HEK293 (cell line): ENCODE data around the gene RNF145.

Source experiments
- YY1 ChIP-seq: fragments of 450-650 bp; formaldehyde crosslinking; IDR thresholded peaks from 2 replicates; pipeline ENCODE4 v1.5.1; 2018; ENCODE audit warnings: missing biosample characterization, missing genetic modification characterization
- ZNF10 ChIP-seq: fragments of 450-650 bp; formaldehyde crosslinking; IDR thresholded peaks from 2 replicates; pipeline ENCODE4 v1.5.1; 2017; ENCODE audit warnings: missing biosample characterization, missing genetic modification characterization
- ZNF24 ChIP-seq: fragments of 450-650 bp; formaldehyde crosslinking; IDR thresholded peaks from 2 replicates; pipeline ENCODE4 v1.5.1; 2016; ENCODE audit warnings: missing biosample characterization, missing genetic modification characterization
- ZNF248 ChIP-seq: fragments of 450-650 bp; formaldehyde crosslinking; IDR thresholded peaks from 2 replicates; pipeline ENCODE4 v1.5.1; 2017; ENCODE audit warnings: missing biosample characterization, missing genetic modification characterization
- ZNF776 ChIP-seq: fragments of 450-650 bp; formaldehyde crosslinking; IDR thresholded peaks from 2 replicates; pipeline ENCODE4 v1.5.0; 2017; ENCODE audit warnings: missing biosample characterization, missing genetic modification characterization, borderline replicate concordance
- ZNF777 ChIP-seq: fragments of 450-650 bp; formaldehyde crosslinking; IDR thresholded peaks from 2 replicates; pipeline ENCODE4 v1.5.1; 2017; ENCODE audit warnings: missing biosample characterization, missing genetic modification characterization, borderline replicate concordance
- TF ChIP-seq, protein P1 (sequence below): fragments of 450-650 bp; formaldehyde crosslinking; conservative IDR thresholded peaks from 2 replicates; pipeline ENCODE4 v1.5.1; 2016; ENCODE audit warnings: low read depth, missing biosample characterization, missing genetic modification characterization
- TF ChIP-seq, protein P2 (sequence below): fragments of 450-650 bp; formaldehyde crosslinking; IDR thresholded peaks from 2 replicates; pipeline ENCODE4 v1.5.1; 2016; ENCODE audit warnings: missing biosample characterization, missing genetic modification characterization
- TF ChIP-seq, protein P3 (sequence below): fragments of 450-650 bp; formaldehyde crosslinking; IDR thresholded peaks from 2 replicates; pipeline ENCODE4 v1.5.1; 2017; ENCODE audit warnings: missing biosample characterization, missing genetic modification characterization
- TF ChIP-seq, protein P4 (sequence below): fragments of 450-650 bp; formaldehyde crosslinking; IDR thresholded peaks from 2 replicates; pipeline ENCODE4 v1.5.1; 2016; ENCODE audit warnings: missing biosample characterization, missing genetic modification characterization

DNA sequence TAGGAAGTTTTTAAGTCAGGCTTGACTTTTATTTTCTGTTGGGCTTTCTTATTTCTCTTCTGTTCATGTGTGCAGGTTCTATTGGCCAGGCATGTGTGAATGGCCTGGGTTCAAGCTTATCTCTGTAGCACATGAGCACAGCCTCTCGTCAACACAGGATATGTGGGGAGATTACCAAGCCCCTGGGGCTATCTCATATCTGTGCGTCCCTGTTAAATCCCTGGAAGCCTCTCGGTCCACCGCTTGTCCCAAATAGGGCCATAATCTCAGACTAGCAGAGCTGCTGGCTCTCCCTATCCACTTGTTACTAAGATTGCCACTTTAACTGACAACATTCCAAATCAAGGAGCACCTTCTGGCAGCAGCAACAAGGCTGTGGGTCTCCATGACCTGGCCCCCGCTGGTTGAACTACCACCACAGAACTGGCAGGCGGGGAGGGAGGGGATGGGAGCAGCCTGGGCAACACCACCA lies 81.2 kb downstream of the RNF145 start:
- TF ChIP-seq ZNF776 (tag by site-specific recombination): no peak
- TF ChIP-seq, protein P1, sequence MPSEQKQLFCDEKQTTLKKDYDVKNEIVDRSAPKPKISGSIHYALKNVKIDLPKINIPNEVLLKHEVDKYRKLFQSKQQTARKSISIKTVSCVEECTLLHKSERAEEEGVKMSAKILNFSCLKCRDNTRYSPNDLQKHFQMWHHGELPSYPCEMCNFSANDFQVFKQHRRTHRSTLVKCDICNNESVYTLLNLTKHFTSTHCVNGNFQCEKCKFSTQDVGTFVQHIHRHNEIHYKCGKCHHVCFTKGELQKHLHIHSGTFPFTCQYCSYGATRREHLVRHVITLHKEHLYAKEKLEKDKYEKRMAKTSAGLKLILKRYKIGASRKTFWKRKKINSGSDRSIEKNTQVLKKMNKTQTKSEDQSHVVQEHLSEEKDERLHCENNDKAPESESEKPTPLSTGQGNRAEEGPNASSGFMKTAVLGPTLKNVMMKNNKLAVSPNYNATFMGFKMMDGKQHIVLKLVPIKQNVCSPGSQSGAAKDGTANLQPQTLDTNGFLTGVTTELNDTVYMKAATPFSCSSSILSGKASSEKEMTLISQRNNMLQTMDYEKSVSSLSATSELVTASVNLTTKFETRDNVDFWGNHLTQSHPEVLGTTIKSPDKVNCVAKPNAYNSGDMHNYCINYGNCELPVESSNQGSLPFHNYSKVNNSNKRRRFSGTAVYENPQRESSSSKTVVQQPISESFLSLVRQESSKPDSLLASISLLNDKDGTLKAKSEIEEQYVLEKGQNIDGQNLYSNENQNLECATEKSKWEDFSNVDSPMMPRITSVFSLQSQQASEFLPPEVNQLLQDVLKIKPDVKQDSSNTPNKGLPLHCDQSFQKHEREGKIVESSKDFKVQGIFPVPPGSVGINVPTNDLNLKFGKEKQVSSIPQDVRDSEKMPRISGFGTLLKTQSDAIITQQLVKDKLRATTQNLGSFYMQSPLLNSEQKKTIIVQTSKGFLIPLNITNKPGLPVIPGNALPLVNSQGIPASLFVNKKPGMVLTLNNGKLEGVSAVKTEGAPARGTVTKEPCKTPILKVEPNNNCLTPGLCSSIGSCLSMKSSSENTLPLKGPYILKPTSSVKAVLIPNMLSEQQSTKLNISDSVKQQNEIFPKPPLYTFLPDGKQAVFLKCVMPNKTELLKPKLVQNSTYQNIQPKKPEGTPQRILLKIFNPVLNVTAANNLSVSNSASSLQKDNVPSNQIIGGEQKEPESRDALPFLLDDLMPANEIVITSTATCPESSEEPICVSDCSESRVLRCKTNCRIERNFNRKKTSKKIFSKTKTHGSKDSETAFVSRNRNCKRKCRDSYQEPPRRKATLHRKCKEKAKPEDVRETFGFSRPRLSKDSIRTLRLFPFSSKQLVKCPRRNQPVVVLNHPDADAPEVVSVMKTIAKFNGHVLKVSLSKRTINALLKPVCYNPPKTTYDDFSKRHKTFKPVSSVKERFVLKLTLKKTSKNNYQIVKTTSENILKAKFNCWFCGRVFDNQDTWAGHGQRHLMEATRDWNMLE: no peak
- TF ChIP-seq ZNF777: no peak
- no peak for TF ChIP-seq ZNF24
- TF ChIP-seq, protein P2, sequence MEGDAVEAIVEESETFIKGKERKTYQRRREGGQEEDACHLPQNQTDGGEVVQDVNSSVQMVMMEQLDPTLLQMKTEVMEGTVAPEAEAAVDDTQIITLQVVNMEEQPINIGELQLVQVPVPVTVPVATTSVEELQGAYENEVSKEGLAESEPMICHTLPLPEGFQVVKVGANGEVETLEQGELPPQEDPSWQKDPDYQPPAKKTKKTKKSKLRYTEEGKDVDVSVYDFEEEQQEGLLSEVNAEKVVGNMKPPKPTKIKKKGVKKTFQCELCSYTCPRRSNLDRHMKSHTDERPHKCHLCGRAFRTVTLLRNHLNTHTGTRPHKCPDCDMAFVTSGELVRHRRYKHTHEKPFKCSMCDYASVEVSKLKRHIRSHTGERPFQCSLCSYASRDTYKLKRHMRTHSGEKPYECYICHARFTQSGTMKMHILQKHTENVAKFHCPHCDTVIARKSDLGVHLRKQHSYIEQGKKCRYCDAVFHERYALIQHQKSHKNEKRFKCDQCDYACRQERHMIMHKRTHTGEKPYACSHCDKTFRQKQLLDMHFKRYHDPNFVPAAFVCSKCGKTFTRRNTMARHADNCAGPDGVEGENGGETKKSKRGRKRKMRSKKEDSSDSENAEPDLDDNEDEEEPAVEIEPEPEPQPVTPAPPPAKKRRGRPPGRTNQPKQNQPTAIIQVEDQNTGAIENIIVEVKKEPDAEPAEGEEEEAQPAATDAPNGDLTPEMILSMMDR (tag by site-specific recombination): no peak
- TF ChIP-seq ZNF248 (tag by site-specific recombination): no peak
- TF ChIP-seq, protein P3, sequence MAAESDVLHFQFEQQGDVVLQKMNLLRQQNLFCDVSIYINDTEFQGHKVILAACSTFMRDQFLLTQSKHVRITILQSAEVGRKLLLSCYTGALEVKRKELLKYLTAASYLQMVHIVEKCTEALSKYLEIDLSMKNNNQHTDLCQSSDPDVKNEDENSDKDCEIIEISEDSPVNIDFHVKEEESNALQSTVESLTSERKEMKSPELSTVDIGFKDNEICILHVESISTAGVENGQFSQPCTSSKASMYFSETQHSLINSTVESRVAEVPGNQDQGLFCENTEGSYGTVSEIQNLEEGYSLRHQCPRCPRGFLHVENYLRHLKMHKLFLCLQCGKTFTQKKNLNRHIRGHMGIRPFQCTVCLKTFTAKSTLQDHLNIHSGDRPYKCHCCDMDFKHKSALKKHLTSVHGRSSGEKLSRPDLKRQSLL (tag by site-specific recombination): no peak
- TF ChIP-seq ZNF10: no peak
- TF ChIP-seq, protein P4, sequence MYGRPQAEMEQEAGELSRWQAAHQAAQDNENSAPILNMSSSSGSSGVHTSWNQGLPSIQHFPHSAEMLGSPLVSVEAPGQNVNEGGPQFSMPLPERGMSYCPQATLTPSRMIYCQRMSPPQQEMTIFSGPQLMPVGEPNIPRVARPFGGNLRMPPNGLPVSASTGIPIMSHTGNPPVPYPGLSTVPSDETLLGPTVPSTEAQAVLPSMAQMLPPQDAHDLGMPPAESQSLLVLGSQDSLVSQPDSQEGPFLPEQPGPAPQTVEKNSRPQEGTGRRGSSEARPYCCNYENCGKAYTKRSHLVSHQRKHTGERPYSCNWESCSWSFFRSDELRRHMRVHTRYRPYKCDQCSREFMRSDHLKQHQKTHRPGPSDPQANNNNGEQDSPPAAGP (tag by site-specific recombination): no peak
- no peak for TF ChIP-seq YY1 (tag by site-specific recombination)
